Stimulated activated naive CD8-positive, alpha-beta T cell treated with anti-CD3 and anti-CD28 coated beads, Interleukin-15, amount 100 ng/mL, for 72 hours (primary cell): ENCODE data around the gene IGBP1.
A peak's percentile ranks its signal among the peaks of the same experiment; 100 is the strongest.

Experiments used
- ATAC-seq: fragments of 150-1000 bp; cut with Tn5 transposase; 2 replicates; pipeline ENCODE4 v1.10.0; 2021; ENCODE audit warnings: mild to moderate bottlenecking, moderate library complexity
- DNase-seq, 2 donors: peaks; one replicate each; pipeline ENCODE4 v3.0.0; 2021 to 2022
- H3K27ac Mint-ChIP-seq, 2 donors: one replicate each; pipeline ENCODE4 v1.8.0; 2022; ENCODE audit warnings: mild to moderate bottlenecking in 2 of 2, mixed read lengths in 2 of 2, moderate library complexity in 2 of 2
- H3K27me3 Mint-ChIP-seq: one replicate; pipeline ENCODE4 v1.8.0; 2022; ENCODE audit warnings: mixed read lengths
- H3K4me1 Mint-ChIP-seq: one replicate; pipeline ENCODE4 v1.8.0; 2022; ENCODE audit warnings: mild to moderate bottlenecking, mixed read lengths
- H3K4me3 Mint-ChIP-seq, 2 donors: one replicate each; pipeline ENCODE4 v1.8.0; 2022; ENCODE audit warnings: mild to moderate bottlenecking in 2 of 2, mixed read lengths in 2 of 2, moderate library complexity in 1 of 2
- H3K9me3 Mint-ChIP-seq, 2 donors: one replicate each; pipeline ENCODE4 v1.8.0; 2022; ENCODE audit warnings: mixed read lengths in 2 of 2

IGBP1 gene

GRCh38 chrX:70132877-70133302 lies 357 bp upstream of the IGBP1 start:
- no peaks in the 10 kb centered on the region for H3K9me3 Mint-ChIP-seq
- peak overlapping the region; percentile 99 for H3K4me3 Mint-ChIP-seq
- no peaks in the 10 kb centered on the region for H3K27me3 Mint-ChIP-seq
- DNase-seq (no peak), ATAC-seq (peak; percentile 86)
- H3K4me1 Mint-ChIP-seq: peaks cover 34% of the 10 kb centered on the region
- H3K27ac Mint-ChIP-seq: peak overlapping the region; percentile 90 to 100

GRCh38 chrX:70134116-70134477 lies 850 bp downstream of the IGBP1 start:
- Mint-ChIP-seq H3K4me1 (peaks cover 24% of the 10 kb centered on the region), H3K27me3 (no peaks in the 10 kb centered on the region), H3K27ac (peak overlapping the region; percentile 98 to 100), H3K4me3 (peak overlapping the region; percentile 99), H3K9me3 (no peaks in the 10 kb centered on the region)
- no peak for DNase-seq
- no peak for ATAC-seq

- no peak overlapping the region for H3K27ac Mint-ChIP-seq
- no peak overlapping the region for H3K4me3 Mint-ChIP-seq
- H3K27me3 Mint-ChIP-seq: no peaks in the 10 kb centered on the region
- no peaks in the 10 kb centered on the region for H3K9me3 Mint-ChIP-seq
- ATAC-seq (no peak), DNase-seq (no peak)
- H3K4me1 Mint-ChIP-seq: peaks cover 24% of the 10 kb centered on the region
Measured at GRCh38 chrX:70138622-70139021, 5.4 kb downstream of the IGBP1 start.

- Mint-ChIP-seq H3K4me3 (no peak overlapping the region), H3K9me3 (no peaks in the 10 kb centered on the region), H3K4me1 (peaks cover 24% of the 10 kb centered on the region), H3K27ac (peak overlapping the region in 1 of 2 donors; percentile 49), H3K27me3 (no peaks in the 10 kb centered on the region)
- no peak for DNase-seq
- ATAC-seq: no peak
Measured at GRCh38 chrX:70139736-70140135, 6.5 kb downstream of the IGBP1 start.

DNA sequence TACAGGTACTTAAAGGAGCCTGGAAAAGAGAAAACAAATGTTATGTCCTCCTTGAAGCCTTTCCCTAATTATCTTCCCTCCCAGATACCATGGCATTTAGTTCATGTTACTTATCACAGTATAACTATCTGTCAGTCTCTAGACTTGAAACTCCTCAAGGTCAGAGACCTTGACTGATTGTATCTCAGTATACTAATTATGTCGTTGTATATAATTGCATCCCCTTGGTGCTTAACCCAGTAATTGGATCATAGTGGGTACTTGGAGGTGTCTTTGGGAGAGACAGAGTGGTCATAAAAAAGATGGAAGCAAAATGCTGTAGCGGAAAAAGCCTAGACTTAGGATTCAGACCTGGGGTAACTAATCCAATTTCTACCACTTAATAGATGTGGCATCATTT lies 8.1 kb downstream of the IGBP1 start:
- no peaks in the 10 kb centered on the region for H3K9me3 Mint-ChIP-seq
- no peak for ATAC-seq
- H3K27me3 Mint-ChIP-seq: no peaks in the 10 kb centered on the region
- H3K27ac Mint-ChIP-seq: no peak overlapping the region
- H3K4me3 Mint-ChIP-seq: no peak overlapping the region
- DNase-seq: no peak
- peaks cover 14% of the 10 kb centered on the region for H3K4me1 Mint-ChIP-seq

GRCh38 chrX:70166601-70167590 lies 33.6 kb downstream of the IGBP1 start:
- H3K27me3 Mint-ChIP-seq: no peaks in the 10 kb centered on the region

GRCh38 chrX:70168238-70169188 lies 35.3 kb downstream of the IGBP1 start:
- H3K27me3 Mint-ChIP-seq: no peaks in the 10 kb centered on the region
- no peak for DNase-seq
- H3K4me1 Mint-ChIP-seq: peaks cover 9% of the 10 kb centered on the region
- no peak for ATAC-seq
- no peak overlapping the region for H3K27ac Mint-ChIP-seq
- H3K4me3 Mint-ChIP-seq: no peak overlapping the region
- no peaks in the 10 kb centered on the region for H3K9me3 Mint-ChIP-seq

More at GRCh38 chrX:70166601-70167590, 33.6 kb downstream of the IGBP1 start:
- H3K4me3 Mint-ChIP-seq: no peak overlapping the region
- peak; percentile 95 for ATAC-seq
- H3K27ac Mint-ChIP-seq: peak overlapping the region in 1 of 2 donors; percentile 31
- DNase-seq: peak in 1 of 2 donors; percentile 32
- H3K9me3 Mint-ChIP-seq: no peaks in the 10 kb centered on the region
- peaks cover 9% of the 10 kb centered on the region for H3K4me1 Mint-ChIP-seq

DNA sequence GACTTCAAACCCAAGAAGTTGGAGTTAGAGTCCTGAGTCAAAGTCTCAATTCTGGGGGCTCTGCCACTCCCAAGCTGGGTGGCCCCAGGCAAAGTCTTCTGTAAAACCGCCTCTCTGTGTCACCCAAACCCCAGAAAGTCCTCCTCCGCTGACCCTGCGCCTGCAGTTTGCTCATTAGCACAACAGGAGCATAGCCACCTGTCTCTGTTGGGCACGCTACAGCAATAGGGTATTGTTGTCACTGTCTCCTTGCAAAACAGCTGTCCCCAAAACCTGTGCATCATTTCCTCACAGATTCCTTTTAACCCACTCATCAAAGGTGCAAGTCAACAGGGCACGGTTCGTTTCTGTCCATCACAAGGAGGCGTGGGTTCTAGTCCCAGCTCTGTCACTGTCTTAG lies 36.0 kb downstream of the IGBP1 start:
- H3K9me3 Mint-ChIP-seq: no peaks in the 10 kb centered on the region
- ATAC-seq (no peak), DNase-seq (no peak)
- H3K4me3 Mint-ChIP-seq: no peak overlapping the region
- peaks cover 13% of the 10 kb centered on the region for H3K4me1 Mint-ChIP-seq
- no peaks in the 10 kb centered on the region for H3K27me3 Mint-ChIP-seq
- no peak overlapping the region for H3K27ac Mint-ChIP-seq

DNA sequence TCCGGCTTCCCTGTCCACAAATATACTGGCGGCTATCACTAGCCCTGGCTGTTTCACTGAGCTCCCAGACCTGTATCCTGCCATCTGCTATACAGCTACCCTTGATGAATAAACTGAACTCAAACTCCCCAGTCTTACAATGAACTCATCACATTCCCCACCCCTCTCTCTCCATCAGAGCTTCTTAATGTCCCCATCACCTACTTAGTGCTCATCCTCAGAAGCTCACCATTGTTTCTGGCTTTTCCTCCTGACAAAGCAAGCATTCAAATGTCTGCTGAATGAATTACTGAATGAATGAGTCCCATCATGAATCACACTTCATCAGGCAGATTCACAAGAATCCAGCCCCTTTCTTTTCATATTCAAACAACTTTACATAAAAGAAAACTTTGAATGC lies 38.4 kb downstream of the IGBP1 start:
- ATAC-seq: no peak
- no peak overlapping the region for H3K27ac Mint-ChIP-seq

DNA sequence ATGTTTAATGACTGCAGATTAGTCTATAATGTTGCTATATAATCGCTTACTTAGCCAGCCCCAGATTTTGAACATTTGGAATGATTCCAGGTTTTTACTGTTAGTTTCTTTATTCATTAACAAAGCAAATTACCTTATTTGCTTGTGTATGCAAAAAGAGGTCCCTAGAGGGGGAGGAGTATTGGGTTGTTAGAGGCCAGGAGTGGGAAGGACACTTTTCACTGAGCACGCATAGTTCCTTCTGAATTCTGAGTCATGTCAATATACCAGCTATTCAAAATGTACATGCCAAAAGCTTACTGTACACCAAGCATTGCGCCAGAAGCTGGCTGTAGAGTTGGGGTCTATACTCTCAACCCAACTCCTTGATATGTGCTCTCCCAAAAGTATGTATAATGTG lies 39.0 kb downstream of the IGBP1 start:
- Mint-ChIP-seq H3K4me3 (no peak overlapping the region), H3K9me3 (no peaks in the 10 kb centered on the region), H3K4me1 (peaks cover 24% of the 10 kb centered on the region), H3K27me3 (no peaks in the 10 kb centered on the region), H3K27ac (no peak overlapping the region)
- DNase-seq (no peak), ATAC-seq (no peak)

More for the DNA sequence above, 38.4 kb downstream of the IGBP1 start:
- no peak for DNase-seq
- Mint-ChIP-seq H3K4me3 (no peak overlapping the region), H3K9me3 (no peaks in the 10 kb centered on the region), H3K4me1 (peaks cover 23% of the 10 kb centered on the region), H3K27me3 (no peaks in the 10 kb centered on the region)

DNA sequence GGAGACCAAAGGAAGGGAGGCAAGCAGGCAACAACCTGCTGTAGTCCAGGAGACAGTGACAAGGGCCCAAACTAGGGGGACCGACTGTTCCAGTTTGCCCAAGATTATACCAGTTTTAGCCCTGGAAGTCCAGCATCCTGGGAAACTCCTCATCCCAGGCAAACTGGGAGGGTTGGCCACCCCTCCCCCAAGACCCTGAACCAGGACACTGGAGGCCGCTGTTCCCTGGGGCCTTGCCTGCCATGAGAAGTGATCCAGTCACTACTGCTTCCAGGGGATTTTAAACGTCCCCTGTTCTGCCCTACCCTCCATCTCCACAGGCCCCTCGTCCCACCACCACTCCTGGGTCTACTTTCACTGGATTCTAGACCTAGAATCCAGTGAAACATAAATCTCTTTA lies 39.7 kb downstream of the IGBP1 start:
- H3K27ac Mint-ChIP-seq: no peak overlapping the region
- DNase-seq (no peak), ATAC-seq (no peak)
- no peaks in the 10 kb centered on the region for H3K9me3 Mint-ChIP-seq
- H3K4me1 Mint-ChIP-seq: peaks cover 21% of the 10 kb centered on the region
- no peaks in the 10 kb centered on the region for H3K27me3 Mint-ChIP-seq
- no peak overlapping the region for H3K4me3 Mint-ChIP-seq

DNA sequence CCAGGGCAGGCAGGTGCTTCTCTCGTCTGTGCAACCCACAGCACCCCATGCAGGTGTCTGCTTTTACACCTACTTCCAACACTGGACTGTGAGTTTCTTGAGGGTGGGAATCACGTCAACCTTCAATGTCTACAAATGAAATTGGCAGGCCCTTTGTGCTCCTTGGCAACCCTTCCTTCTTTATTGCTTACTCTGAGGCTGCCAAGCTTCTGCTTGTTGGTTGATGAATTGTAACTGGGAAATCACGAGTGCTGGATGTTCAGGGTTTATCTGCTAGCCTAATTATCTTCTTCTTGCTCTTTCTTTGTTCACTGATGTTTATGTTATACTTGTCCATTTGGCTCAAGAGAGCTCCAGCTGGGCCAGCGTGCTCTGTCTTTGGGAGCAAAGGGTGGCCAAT lies 41.5 kb downstream of the IGBP1 start:
- DNase-seq (no peak), ATAC-seq (no peak)
- no peaks in the 10 kb centered on the region for H3K9me3 Mint-ChIP-seq
- H3K4me1 Mint-ChIP-seq: peaks cover 21% of the 10 kb centered on the region
- H3K27ac Mint-ChIP-seq: no peak overlapping the region
- no peaks in the 10 kb centered on the region for H3K27me3 Mint-ChIP-seq
- H3K4me3 Mint-ChIP-seq: no peak overlapping the region

DNA sequence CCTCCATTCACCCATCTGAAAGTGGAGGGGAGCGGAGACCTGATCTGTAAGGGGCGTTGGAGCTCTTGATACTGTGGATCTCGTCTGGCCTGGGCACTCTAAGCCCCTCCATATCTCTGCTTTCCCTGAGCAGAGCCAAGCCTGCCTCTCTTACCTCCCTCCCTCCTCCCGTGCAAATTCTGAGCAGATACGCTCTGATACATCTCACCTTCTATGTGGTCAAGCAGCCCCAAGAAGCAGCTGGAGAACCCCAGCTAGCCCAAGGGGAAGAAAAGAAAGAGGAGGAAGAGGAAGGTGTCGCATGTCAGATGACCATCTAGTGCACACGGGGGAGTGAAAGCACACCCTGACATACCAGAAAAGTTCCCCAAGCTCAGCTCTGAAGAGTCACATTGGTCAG lies 42.1 kb downstream of the IGBP1 start:
- Mint-ChIP-seq H3K27ac (no peak overlapping the region), H3K9me3 (no peaks in the 10 kb centered on the region)
- no peak for ATAC-seq

DNA sequence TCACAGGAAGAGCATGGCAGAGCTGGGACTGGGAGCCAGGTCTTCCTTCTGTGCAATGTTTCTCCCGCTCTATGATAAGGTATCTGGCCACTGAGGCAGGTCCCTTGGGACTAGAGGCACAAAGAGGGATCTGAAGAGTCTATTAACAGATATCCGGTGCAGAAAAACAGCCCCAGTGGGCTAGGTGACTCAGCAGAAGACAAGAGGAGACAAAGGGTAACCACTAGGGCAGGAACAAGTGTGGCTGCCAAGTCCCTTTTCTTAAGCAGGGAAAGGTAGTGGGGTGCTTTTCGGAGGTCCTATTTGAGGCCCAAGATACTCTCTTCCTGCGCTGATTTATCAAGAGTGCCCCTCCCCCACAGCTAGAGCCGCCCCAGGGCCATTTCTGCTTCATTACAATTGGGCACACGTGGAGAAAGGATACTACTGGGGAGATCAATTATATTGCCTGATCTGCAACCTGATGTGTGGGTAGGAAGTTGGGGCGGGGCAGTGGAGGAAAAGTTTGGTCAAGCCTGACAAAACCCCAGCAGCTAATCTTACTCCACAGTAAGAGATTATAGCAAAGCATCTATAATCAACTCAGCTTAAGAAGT lies 43.8 kb downstream of the IGBP1 start, which contains the start of gene DGAT2L6:
Gene DGAT2L6, plus strand, starts transcription at position 546 of the 596 bp plus-strand sequence. CDS start 100 bp downstream, outside the sequence.
- Mint-ChIP-seq H3K4me1 (peaks cover 21% of the 10 kb centered on the region), H3K9me3 (no peaks in the 10 kb centered on the region), H3K27me3 (no peaks in the 10 kb centered on the region), H3K27ac (no peak within 1 kb of the TSS), H3K4me3 (peak within 1 kb of the TSS in 1 of 2 donors; percentile 18)
- DNase-seq (no peak), ATAC-seq (no peak)

More for the DNA sequence above, 42.1 kb downstream of the IGBP1 start:
- no peak overlapping the region for H3K4me3 Mint-ChIP-seq
- peaks cover 21% of the 10 kb centered on the region for H3K4me1 Mint-ChIP-seq
- H3K27me3 Mint-ChIP-seq: no peaks in the 10 kb centered on the region
- DNase-seq: no peak

- Mint-ChIP-seq H3K4me3 (no peak overlapping the region), H3K4me1 (no peaks in the 10 kb centered on the region), H3K9me3 (no peaks in the 10 kb centered on the region), H3K27ac (no peak overlapping the region), H3K27me3 (peaks cover 7% of the 10 kb centered on the region)
- DNase-seq: no peak
- ATAC-seq: no peak
Measured at GRCh38 chrX:70183091-70183490, 49.8 kb downstream of the IGBP1 start.
